NCI-H2196 treated with DMSO at 0.1 percent for 48 hours (cell line): ENCODE data around the gene TLK1.

ENCODE experiments used
- DNase-seq: peaks from one replicate; lab custom pipeline; 2025; ENCODE audit not compliant: unreplicated experiment; lab: John Stamatoyannopoulos, UW

TLK1 gene

GRCh38 chr2:171008550-171009205, 152.0 kb downstream of the TLK1 start:
- DNase-seq: no peak

DNA sequence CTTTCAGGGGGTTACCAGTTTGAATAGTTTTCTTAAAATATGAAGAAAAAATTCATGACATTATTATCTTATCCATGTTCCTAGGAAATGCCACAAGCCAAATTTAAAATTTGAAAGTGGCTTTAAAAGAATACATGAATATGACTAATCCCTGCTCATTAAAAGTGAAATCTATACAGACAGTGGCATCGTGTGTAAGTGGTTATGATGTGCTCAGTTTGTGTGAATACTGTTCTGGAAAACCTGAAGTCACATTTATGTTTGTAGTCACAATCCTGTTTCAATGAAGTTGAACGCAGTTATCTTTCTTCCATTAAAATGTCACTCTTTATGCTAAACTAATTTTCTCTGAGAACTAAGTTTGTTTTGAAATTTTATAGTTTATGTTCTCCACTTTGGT, 155.9 kb downstream of the TLK1 start:
- no peak for DNase-seq

- no peak for DNase-seq
Observed at GRCh38 chr2:171004363-171004762, 156.3 kb downstream of the TLK1 start.

DNA sequence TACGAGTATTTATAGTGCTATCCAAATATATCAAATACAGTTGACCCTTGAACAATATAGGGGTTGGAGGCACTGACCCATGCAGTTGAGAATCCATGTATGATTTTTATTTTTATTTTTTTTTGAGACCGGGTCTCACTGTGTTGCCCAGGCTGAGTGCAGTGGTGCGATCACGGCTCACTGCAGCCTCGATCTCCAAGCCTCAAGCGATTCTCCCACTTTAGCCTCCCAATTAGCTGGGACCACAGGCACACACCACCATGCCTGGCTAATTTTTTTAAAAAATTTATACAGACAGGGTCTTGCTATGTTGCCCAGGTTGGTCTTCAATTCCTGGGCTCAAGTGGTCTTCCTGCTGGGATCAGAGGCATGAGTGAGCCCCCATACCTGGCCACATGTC, 161.0 kb downstream of the TLK1 start:
- no peak for DNase-seq

DNA sequence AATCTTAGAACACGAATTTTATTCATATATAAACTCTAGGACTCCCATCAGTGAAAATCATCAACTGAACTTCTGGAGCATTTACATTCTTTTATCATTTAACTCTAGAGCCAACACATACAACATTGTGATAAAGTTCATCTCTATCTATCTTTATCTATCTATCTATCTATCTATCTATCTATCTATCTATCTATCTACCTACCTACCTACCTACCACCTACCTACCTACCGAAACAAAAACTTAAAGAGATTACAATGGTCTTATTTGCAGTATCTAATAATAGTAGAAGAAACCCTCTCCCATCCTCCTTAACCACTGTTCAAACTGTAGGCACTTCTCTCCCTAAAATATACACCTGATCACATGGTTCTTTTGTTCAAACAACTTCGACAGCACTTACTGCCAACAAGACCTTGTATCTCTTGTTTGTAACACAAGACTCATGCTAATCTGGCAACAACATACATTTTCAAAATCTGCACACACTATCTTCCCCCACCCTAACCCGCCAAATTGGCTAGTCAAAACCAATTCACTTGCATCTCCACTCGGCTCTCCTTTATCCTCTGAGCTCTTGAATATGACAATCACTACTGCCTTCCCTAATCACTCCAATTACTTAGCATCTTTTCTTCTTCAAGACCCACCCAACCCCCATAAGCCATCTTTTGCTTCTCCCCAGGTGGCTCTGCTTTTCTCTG, 162.6 kb downstream of the TLK1 start:
- DNase-seq: no peak

DNA sequence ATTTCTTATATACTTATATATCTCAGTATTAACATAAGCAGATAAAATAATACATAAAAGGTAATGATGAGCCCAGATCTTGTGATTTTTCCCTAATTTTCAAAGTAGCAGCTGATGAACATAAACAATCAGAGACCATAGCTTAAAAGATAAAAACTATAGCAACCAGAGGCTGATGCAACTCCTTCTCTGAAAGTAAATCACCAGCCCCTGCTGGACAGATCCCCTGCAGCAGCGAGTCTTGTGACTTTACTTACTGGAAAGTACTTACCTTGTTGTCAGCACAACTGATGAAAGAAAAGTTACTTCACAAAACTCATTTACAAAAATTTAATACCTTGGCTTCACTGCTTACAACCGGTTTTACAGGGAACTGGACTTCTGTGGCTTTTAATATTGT, 164.4 kb downstream of the TLK1 start:
- no peak for DNase-seq

GRCh38 chr2:170991398-170992182, 169.1 kb downstream of the TLK1 start:
- DNase-seq: no peak

- no peak for DNase-seq
Observed at GRCh38 chr2:170986566-170987258, 174.0 kb downstream of the TLK1 start.

DNA sequence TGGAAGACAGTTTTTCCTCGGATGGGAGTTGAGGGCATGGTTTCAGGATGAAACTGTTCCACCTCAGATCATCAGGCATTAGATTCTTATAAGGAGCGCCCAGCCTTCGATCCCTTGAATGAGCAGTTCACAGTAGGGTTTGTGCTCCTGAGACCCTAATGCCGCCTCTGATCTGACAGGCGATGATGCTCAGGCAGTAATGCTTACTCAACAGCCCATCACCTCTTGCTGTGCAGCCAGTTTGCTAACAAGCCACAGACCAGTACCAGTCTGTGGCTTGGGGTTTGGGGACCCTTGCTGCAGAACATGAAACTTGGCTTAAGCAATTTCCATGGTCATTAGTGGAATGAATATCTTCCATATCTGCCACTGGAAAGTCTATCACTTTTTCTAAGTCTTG, 175.3 kb downstream of the TLK1 start:
- no peak for DNase-seq

- no peak for DNase-seq
Observed at GRCh38 chr2:170984079-170984478, 176.6 kb downstream of the TLK1 start.

DNA sequence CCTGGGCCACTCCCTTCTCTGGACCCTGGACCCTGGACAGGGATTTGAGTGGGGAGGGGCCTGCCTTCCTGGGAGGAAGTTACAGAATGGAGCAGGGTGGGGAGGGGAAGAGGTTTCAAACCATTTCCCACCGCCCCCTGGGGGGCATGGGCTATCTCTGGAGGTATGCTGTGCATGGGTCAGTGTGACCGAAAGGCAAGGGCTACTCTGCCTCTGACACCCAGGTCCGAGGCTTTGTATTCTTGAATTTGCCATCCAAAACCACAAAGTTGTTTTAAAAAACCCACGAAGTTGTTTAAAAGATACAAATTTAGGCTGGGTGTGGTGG, 184.8 kb downstream of the TLK1 start:
- DNase-seq: no peak

GRCh38 chr2:170975127-170975942, 185.4 kb downstream of the TLK1 start:
- DNase-seq: no peak

DNA sequence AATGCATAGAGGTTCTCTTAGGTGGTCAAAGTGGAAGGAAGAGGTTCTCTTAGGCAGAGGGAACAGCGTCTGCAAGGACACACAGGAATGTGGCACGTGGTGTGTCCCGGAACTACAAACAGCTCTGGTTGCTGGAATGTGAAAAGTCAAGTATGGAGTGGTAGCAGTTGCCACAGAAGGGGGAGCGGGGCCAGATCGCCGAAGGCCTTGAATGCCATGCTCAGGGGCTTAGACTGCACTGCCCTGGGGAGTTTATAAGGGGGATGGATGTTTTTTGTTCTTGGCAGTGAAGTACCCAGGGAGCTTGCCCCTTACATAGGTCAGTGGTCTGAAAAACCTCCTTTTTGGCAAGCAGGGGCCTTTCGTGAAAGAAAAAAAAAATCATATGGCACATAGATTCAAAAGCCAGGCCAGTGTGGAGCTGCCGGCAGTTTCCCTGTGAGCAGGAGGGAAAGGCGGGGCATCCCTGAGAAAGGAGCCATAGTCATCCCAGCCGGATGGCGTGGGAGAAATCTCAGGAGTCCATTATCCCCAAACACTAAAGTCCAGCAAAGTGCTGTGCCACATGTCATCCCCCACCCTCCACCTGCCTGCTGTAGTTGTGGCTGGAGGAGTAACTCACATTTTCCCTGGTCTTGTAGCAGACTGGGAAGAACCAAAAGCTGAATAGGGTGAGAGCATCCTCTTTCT, 186.2 kb downstream of the TLK1 start:
- no peak for DNase-seq

GRCh38 chr2:170973492-170974303, 187.0 kb downstream of the TLK1 start:
- DNase-seq: peak; percentile 73

GRCh38 chr2:170973225-170973491, 187.5 kb downstream of the TLK1 start:
- no peak for DNase-seq

GRCh38 chr2:170972296-170973224, 188.1 kb downstream of the TLK1 start:
- DNase-seq: no peak

DNA sequence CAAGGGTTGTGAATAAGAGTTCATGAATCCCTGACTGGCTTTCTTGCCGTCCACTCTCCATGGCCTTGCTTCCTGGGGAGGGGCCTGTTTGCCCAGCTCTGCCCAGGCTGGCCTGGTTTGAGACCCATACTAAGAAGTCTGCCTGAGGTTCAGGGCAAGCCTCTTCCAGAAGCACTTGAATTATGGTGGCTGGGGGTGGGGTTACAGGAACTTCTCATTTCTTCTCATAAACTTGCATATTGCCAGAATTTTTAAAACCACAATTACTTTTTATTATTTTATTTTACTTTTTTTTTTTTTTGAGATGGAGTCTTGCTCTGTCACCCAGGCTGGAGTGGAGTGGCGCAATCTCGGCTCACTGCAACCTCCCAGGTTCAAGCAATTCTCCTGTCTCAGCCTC, 189.6 kb downstream of the TLK1 start:
- no peak for DNase-seq

DNA sequence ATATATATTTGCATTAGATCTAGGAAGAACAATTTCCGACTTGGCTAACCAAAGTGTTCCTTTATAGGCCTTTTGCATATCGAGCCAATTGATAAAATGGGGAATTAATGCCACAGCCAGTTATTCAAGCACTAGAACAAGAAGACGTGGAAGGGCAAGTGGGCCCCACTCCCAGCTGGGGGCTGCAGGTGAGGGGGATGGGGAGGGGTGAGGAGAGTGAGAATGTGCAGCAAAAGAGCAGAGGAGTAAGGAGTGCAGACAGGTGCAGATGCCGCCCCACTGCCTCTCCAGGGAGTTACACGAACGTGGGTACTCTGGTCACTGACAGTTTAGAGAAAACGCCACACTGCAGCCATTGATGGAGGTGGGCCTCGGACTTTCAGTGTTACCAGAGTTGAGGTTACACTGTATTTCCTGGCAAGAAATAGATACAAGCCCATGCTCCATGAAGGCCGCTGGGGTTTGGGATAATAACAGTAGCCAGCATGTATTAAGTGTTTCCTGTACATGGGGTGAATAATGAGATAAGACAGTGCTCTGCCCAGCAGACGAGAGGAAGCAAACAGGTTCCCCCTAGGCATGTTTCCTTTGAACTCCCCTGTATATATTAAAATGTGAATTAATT, 190.7 kb downstream of the TLK1 start:
- no peak for DNase-seq
